Measurements from ENCODE around the gene CYP19A1.
A peak's percentile ranks its signal among the peaks of the same experiment; 100 is the strongest.
"Not testable (repeated sequence)": the region's sequence is repeated elsewhere in the genome, so short reads cannot be mapped to it uniquely, and the experiment has no call there.

Gene CYP19A1

GRCh38 chr15:51212239-51212638 lies 126.2 kb downstream of the CYP19A1 start:
- DNase-seq (ENCODE audit: low read depth in 2 of 2), result no peak

- DNase-seq (ENCODE audit: low read depth in 2 of 2), result no peak
Observed at GRCh38 chr15:51205050-51205975, 133.1 kb downstream of the CYP19A1 start.

DNA sequence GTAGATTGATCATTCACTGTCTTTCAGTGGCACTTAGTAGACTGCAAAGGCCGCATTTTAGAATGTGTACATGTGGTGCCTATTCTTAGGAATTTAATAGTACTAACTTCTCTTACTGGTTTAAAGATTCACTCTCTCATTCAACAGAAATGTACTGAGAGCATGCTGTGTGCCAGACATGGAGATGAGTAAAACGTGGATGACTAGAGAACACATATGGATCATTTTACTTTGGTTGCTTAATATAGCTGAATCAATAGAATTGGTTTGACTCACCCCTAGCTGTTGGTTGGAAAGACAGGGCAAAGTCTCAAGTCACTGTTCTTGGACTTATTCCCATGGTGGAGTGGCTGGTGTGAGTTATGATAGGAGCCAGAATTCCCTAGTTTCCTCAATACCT lies 134.6 kb downstream of the CYP19A1 start:
- no peak for DNase-seq (ENCODE audit: low read depth in 2 of 2)

- no peak for DNase-seq (ENCODE audit: low read depth in 2 of 2)
Observed at GRCh38 chr15:51202783-51203182, 135.6 kb downstream of the CYP19A1 start.

- DNase-seq (ENCODE audit: low read depth in 2 of 2), result no peak
Observed at GRCh38 chr15:51201581-51201980, 136.8 kb downstream of the CYP19A1 start.

DNA sequence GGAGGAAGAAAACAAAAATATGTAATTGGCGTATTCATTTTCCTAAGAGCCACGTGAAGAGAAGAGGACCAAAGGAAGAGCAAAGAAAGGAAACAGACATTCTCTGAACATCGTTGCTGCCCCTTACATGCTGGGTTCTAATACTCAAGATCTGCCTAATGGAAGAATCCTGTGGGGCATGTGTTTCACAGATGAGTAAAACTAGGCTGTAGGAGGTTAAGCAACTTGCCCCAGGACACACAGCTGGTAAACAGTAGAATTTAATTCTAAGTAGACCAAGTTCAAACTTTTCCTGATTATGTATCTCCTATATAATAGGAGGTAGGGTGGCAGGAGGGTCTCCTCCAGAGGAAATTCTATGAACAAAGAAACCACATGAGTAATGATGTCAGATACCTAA lies 137.6 kb downstream of the CYP19A1 start:
- no peak for DNase-seq (ENCODE audit: low read depth in 2 of 2)

- no peak for DNase-seq (ENCODE audit: low read depth in 2 of 2)
Observed at GRCh38 chr15:51199541-51199940, 138.9 kb downstream of the CYP19A1 start.

DNA sequence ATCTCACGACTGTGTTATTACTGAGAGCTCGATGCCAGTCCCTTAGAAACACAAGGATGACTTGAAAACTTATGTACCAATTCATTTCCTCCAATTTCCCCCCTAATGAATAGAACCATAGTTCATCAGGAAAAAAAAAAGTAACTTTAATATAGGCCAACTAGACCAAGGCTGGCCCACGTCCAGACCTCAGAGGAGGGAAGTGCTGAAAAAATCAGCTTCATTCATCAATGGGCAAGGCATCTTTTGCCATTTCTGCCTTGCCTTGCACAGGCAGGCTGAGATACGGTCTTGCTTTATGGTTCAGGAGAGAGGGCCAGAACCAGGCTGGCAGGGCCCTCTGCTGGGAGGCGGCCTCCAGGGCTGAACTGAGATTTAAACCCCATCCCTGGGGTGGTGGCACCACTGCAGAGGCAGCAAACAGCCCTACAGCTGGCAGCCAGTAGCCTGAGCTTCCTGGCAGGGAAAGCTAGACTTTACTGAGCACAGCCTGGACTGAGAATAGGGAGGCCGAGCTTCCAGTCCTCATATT lies 139.6 kb downstream of the CYP19A1 start:
- no peak for DNase-seq (ENCODE audit: low read depth in 2 of 2)

DNA sequence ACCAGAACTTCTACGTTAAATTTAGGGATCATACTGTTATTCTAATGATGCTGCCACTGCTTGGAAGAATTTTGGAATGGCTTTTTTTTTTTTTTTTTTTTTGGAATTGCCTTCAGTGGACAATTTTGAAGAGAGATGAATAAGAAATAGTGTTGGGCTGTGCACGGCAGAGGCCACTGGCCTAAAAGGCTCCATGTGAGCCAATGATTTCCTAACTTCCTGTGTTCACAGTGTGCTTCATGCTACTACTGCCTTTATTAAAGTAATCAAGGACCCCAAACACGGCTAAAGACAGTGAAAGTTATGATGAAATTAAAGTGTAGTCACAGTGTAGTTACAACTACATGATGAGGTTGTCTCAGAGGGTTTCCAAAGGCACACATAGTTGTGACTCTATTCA lies 142.9 kb downstream of the CYP19A1 start:
- DNase-seq (ENCODE audit: low read depth in 2 of 2), result no peak

GRCh38 chr15:51193979-51194378 lies 144.4 kb downstream of the CYP19A1 start:
- DNase-seq (ENCODE audit: low read depth in 2 of 2), result no peak

- DNase-seq (ENCODE audit: low read depth in 2 of 2), result no peak
Observed at GRCh38 chr15:51193526-51193925, 144.9 kb downstream of the CYP19A1 start.

- peak; percentile 30 to 42 for DNase-seq (ENCODE audit: low read depth in 2 of 2)
Observed at GRCh38 chr15:51192521-51193280, 145.7 kb downstream of the CYP19A1 start.

GRCh38 chr15:51191766-51192165 lies 146.6 kb downstream of the CYP19A1 start:
- no peak for DNase-seq (ENCODE audit: low read depth in 2 of 2)

- no peak for DNase-seq (ENCODE audit: low read depth in 2 of 2)
Observed at GRCh38 chr15:51191072-51191670, 147.2 kb downstream of the CYP19A1 start.

DNA sequence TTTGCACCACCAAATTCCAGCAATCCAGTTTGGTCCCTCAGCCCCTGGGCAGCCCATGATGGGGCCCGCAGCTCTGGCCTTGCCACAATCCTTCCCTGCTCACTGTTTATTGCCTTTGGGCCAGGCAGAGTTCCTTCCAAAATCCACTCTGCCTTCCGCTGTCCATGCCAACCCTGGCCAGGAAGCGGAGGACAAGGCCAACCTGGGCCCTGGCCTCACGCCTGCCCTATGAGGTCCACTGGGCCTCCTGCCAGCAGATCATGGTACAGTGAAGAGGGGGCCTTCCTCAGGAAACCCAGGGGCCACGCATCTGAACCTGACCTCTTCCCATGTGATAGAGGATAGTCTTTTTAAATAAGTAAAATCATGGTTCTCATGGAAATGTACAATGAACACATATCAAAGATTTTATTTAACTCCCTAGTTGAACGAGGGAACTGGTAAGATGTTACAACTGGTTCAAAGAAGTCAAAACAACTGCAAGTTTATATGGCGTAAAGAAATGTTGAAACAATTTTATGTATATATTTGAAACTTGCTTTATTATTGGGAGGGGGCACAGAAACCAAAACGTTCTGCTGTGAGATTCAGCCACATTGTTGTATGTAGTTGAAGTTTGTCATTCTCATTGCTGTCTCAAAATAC lies 147.8 kb downstream of the CYP19A1 start:
- no peak for DNase-seq (ENCODE audit: low read depth in 2 of 2)

- no peak for DNase-seq (ENCODE audit: low read depth in 2 of 2)
Observed at GRCh38 chr15:51189669-51190385, 148.6 kb downstream of the CYP19A1 start.

DNA sequence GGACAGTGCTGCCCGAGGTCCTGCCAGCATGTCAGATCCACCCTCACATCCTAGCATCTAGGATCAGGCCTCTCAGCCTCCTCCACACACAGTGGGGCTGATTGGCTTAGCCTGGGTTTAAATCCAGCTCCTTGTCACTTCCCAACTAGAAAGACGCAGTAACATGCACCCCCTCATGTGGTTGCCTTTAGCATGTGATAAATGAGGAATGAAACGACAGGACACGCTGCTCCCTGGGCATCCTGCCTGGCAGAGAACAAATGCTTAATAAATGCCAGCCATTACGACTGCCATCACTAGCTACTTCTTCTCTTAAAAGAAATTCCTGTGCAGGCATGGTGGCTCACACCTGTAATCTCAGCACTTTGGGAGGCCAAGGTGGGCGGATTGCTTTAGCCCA lies 149.6 kb downstream of the CYP19A1 start:
- DNase-seq (ENCODE audit: low read depth in 2 of 2), result not testable (repeated sequence)

DNA sequence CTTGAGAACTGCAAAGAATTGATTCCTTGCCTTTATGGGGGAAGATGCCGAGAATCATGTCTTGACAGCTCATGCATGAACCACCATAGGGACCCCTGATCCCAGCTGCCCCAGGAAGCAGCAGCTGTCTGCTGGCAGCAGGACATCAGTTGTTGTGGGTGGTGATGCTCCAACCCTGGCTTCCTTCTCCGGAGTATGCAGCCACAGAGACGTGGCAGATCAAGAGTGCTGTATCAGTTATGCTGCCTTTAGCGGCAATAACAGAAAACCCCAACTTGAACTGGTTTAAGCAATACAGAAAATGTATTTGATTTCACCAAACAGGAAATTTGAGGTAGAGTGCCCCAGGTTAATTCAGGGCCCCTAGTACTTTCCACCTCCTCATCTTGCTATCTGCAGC lies 151.5 kb downstream of the CYP19A1 start:
- DNase-seq (ENCODE audit: low read depth in 2 of 2), result no peak

DNA sequence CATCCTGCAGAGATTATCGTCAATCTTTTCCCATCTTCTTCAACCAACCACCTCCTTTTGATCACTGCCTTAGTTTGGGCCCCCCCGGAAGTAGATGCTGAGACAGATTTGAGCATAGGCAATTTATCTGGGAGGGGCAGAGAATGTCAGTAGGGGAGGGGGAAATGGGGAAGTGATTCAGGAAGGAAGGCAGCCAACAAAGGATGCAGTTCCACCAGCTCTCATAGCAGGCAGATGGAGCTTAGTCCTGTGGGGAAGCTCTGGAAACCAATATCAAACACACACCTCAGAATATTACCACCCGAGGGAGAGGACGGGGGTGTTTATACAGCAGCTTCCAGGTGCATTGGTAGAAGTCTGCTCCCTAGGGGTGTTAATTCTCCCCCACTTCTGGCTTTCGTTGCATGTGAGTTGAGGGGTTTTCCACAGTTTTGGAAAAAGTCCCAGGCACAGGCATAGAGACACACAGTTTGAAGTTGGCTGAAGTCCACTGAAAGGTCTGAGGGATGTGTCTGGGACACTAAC lies 152.2 kb downstream of the CYP19A1 start:
- DNase-seq (ENCODE audit: low read depth in 2 of 2), result no peak

DNA sequence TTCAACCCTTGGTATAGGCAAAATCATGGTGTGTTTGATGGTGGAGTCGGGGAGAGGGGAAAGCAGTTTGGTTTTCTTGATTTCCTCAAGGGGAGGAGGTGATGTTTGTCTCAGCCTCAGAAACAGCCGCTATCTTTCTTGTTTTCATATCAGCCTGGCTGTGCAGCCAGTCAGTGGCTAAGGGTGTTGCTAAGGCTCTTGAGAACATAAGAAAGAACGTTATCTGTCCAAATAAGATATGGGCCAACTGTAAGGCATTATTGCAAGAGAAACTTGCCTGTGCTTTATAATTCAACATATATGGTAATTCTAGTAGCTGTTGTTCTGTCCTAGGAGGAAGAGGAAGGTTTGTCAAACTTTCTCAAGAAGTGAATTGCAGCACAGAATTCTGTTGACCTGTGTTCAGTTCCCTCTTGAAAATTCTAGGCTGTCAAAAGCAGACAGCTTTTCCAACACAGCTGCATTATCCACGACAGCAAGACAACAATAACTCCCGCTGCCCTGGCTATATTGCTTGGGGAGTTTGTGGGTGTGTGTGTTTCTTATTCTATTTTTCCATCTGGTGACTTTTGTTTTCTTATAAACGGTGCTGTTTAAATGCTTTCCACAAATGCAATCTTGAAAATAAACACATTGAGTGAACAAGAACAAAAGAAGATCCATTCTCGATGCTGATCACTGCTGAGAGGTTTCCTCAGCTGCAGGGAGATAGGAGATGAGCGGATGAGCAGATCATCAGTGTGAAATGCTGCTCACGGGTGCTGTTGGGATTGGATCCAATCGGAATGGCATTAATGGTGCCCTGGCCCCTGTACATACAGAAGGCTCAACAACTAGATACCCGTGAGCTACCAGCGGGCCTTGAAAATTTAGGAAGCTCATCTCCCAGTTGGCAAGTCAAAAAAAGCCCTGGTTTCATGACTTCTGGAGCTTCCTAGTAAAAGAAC lies 152.9 kb downstream of the CYP19A1 start:
- no peak for DNase-seq (ENCODE audit: low read depth in 2 of 2)

All from activated CD8-positive, alpha-beta memory T cell treated with anti-CD3 and anti-CD28 coated beads for 4 hours (primary cell).